Omental fat pad (tissue), 4 donors: Measurements from ENCODE around the gene LDB1. TPM values are rescaled to one million over a fixed set of nuclear protein-coding genes. Genes with fewer than 3 reads are reported as not detected.

ENCODE experiments used
- ATAC-seq: fragments of 150-250 bp; one replicate; pipeline ENCODE4 v1.9.1; 2016; ENCODE audit warnings: mild to moderate bottlenecking, moderate library complexity; ENCODE audit not compliant: low FRiP score
- DNase-seq: peaks from one replicate; pipeline ENCODE4 v3.0.0-alpha.2; 2019; ENCODE audit warnings: low spot score
- total RNA-seq, 4 donors: library from RNA; depleted of rRNA; stranded (reverse); fragments of >200 nt; gene quantifications; one replicate each; pipeline ENCODE4 v1.1.0, GENCODE V29; 2016
- TF ChIP-seq, protein P1 (sequence below), 3 donors: fragments of 450-650 bp; IDR thresholded peaks; one replicate each; pipeline ENCODE4 v1.5.1; 2016 to 2017; ENCODE audit warnings: antibody characterized with exemption in 3 of 3, mild to moderate bottlenecking in 3 of 3, moderate library complexity in 2 of 3

Gene LDB1
- total RNA-seq, 4 donors from 2014 or later: 20.1 to 33.2 (median 30.9) TPM

DNA sequence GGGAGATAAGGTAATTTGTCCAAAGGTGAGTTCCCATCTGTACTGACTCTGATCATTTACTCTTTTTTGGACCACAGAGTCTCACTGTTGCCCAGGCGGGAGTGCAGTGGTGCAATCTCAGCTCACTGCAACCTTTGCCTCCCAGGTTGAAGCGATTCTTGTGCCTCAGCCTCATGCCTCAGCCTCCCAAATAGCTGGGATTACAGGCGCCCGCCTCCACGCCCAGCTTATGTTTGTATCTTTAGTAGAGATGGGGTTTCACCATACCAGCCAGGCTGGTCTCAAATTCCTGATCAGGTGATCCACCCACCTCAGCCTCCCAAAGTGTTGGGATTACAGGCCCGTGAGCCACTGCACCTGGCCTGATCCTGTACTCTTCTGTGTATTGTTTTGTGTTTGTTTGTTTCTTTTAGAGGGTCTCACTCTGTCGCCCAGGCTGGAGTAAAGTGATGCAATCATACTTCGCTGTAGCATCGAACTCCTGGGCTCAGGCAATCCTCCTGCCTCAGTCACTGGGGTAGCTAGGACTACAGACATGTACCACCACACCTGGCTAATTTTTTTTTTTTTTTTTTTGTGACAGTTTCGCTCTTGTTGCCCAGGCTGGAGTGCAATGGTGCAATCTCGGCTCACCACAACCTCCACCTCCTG, 34.4 kb upstream of the LDB1 start:
- TF ChIP-seq, protein P1, sequence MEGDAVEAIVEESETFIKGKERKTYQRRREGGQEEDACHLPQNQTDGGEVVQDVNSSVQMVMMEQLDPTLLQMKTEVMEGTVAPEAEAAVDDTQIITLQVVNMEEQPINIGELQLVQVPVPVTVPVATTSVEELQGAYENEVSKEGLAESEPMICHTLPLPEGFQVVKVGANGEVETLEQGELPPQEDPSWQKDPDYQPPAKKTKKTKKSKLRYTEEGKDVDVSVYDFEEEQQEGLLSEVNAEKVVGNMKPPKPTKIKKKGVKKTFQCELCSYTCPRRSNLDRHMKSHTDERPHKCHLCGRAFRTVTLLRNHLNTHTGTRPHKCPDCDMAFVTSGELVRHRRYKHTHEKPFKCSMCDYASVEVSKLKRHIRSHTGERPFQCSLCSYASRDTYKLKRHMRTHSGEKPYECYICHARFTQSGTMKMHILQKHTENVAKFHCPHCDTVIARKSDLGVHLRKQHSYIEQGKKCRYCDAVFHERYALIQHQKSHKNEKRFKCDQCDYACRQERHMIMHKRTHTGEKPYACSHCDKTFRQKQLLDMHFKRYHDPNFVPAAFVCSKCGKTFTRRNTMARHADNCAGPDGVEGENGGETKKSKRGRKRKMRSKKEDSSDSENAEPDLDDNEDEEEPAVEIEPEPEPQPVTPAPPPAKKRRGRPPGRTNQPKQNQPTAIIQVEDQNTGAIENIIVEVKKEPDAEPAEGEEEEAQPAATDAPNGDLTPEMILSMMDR (IDR thresholded peaks at IDR 0.05): no peak
- ATAC-seq (no peak), DNase-seq (no peak)

DNA sequence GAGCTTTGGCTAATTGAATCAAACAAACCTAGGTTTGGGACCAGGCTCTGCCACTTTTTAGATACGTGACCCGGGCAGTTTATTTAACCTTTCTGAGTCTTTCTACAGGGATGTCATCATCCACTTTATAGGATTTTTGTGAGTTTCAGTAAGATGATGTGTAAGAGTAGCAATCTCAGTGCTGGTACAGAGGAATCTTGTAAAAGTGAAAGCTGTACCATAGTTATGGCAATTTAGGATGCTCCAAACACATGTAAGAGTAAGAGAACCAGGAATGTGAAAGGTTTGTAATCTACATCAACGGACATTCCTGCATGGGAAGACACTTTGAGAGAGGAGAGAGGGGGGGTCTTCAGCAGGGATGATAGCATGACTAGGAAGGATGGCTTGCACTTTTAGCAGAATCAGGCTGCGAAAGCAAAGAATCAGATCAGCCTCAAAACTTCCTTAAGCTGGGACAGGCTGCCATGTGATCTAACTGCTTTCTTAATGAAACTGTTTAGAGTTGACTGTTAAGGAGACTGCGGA, 33.0 kb upstream of the LDB1 start:
- ATAC-seq (no peak), DNase-seq (no peak)
- TF ChIP-seq, protein P1 (IDR thresholded peaks at IDR 0.05): no peak

DNA sequence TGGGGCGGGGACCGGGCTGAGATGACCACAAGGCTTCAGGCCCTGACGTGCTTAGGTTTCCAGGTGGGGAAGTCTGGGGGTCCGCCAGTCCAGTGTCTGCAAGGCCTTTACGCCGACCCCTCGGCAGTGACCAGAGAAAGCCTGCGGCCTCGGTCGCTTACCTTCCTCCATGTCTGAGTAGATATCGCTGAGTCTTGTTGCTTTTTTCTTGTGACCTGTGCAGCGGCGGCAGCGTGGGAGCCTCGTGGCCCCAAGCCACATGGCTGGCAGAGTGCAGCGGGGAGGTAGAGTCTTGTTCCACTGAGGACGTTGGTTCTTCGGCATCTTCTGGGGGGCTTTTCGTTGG, 32.4 kb upstream of the LDB1 start:
- peak; percentile 5 for ATAC-seq
- TF ChIP-seq, protein P1 (IDR thresholded peaks at IDR 0.05): no peak
- DNase-seq: no peak

DNA sequence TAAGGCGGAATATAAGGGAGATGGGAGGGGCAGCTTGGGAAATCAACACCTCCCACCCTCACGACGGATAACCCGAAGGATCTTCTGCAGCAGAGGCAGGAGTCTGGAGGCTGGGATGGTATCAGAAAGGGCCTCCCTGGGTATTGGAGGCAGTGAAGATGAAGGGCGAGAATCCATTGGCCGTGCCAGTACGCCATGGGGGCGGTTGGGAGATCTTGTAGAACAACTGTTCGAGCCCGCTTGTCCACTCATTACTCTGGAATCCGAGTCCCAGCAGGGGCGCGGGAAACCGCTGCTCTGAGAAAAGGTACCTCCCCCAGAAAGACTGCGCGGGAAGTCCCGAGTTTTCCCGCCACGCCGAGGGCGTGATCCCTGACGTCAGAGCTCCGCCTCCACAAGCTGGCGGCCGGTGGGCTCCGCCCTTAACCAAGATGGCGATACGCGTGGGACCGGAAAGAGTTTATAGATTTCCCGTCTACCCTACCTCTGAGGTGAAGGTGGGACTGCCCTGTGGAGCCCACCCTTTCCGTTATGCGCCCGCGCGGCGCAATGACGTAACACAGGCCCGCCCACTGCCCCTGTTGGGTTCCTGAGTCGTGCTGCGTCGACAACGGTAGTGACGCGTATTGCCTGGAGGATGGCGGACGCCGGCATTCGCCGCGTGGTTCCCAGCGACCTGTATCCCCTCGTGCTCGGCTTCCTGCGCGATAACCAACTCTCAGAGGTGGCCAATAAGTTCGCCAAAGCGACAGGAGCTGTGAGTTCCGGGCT, 31.8 kb upstream of the LDB1 start, which contains the start of gene NOLC1:
Gene NOLC1 (plus strand): TSS at position 616 of the 771 bp plus-strand sequence. CDS start 22 bp downstream, at position 638.
- TF ChIP-seq, protein P1 (IDR thresholded peaks at IDR 0.05): no peak
- peak; percentile 99 for DNase-seq
- peak; percentile 95 for ATAC-seq

DNA sequence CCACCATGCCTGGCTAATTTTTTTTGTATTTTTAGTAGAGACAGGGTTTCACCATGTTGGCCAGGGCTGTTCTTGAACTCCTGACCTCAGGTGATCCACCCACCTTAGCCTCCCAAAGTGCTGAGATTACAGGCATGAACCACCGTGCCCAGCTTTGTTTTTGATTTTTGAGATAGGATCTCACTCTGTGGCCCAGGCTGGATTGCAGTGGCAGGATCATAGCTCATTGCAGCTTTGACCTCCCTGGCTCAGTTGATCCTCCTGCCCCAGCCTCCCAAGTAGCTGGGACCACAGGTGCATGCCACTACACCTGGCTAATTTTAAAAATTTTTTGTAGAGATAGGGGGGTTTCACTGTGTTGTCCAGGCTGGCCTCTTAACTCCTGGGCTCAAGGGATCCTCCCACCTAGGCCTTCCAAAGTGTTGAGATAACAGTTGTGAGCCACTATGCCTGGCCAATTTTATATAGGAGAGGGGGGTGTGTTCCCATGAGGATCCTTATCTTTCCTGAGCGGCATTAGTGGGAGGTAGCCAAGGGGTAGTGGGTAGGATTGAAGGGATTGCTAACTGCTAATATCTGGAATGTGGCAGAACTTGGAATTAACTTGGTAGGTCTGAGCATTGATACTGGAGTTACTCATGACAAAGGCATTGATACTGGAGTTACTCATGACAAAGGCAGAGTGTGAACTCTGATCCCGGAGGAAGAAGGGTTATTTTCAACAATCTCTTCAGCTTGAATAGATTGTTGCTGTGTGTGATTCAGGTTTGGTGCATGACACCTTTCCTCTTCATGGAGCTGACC, 31.0 kb upstream of the LDB1 start:
- DNase-seq (no peak), ATAC-seq (peak; percentile 49)
- TF ChIP-seq, protein P1 (IDR thresholded peaks at IDR 0.05): no peak

DNA sequence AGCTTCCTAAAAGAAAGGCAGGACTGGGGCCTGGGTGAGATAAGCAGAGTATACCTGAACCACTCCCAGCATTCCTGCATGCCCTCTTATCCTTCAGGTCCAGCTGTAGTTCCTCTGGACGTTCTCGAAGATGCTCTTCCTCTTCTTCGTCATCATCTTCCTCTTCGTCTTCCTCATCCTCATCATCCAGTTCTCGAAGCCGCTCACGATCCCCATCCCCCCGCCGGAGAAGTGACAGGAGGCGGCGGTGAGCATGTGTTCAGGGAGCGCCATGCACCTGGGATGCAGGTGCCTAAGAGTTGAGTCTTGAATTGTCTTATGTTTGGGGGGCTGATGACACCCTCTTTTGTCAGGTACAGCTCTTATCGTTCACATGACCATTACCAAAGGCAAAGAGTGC, 28.1 kb upstream of the LDB1 start:
- no peak for ATAC-seq
- TF ChIP-seq, protein P1 (IDR thresholded peaks at IDR 0.05): no peak
- DNase-seq: no peak
